NT2/D1 (cell line): ENCODE results near the gene EPN1.

ENCODE experiments used
- YY1 ChIP-seq: IDR thresholded peaks from 2 replicates; pipeline ENCODE4 v1.6.1; 2011; ENCODE audit not compliant: insufficient read length, insufficient read depth
- ZNF274 ChIP-seq: IDR thresholded peaks from 2 replicates; pipeline ENCODE4 v1.6.1; 2011; ENCODE audit warnings: mild to moderate bottlenecking, low read depth, low read length

GRCh38 chr19:55675661-55676354 is 782 bp downstream of the EPN1 start:
- TF ChIP-seq YY1 (no peak), ZNF274 (no peak)
